NB4 (cell line): Measurements from ENCODE around the gene SLC22A23.

Experiments
- POLR2A ChIP-seq: IDR thresholded peaks from 2 replicates; pipeline ENCODE4 v1.6.1; 2011; ENCODE audit warnings: mild to moderate bottlenecking; ENCODE audit not compliant: insufficient read length; ENCODE audit errors: extremely low read depth
- TF ChIP-seq, protein P1 (sequence below): IDR thresholded peaks from one replicate; pipeline ENCODE4 v1.5.1; 2012; ENCODE audit warnings: low read depth, low read length

DNA sequence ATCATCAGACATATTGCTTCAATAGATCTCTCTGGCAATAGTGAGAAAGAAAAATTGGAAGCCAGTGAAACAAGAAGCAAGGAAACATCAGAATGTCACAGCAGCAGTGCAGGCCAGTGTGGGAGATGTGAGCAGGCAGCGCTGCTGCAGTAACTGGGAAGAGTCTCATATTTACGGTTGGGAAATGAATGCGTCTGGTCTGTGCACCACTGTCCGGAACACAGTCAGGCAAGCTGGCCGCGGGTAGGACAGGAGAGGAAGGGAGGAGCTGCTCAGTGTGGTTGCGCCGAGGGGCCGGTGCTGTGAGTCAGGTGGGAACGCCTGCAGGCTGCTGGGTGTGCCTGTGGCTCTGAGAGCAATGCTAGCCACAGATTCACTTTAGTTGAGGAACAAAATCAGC, 204.5 kb downstream of the SLC22A23 start:
- TF ChIP-seq, protein P1, sequence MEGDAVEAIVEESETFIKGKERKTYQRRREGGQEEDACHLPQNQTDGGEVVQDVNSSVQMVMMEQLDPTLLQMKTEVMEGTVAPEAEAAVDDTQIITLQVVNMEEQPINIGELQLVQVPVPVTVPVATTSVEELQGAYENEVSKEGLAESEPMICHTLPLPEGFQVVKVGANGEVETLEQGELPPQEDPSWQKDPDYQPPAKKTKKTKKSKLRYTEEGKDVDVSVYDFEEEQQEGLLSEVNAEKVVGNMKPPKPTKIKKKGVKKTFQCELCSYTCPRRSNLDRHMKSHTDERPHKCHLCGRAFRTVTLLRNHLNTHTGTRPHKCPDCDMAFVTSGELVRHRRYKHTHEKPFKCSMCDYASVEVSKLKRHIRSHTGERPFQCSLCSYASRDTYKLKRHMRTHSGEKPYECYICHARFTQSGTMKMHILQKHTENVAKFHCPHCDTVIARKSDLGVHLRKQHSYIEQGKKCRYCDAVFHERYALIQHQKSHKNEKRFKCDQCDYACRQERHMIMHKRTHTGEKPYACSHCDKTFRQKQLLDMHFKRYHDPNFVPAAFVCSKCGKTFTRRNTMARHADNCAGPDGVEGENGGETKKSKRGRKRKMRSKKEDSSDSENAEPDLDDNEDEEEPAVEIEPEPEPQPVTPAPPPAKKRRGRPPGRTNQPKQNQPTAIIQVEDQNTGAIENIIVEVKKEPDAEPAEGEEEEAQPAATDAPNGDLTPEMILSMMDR: no peak
- TF ChIP-seq POLR2A: peak; percentile 35
